GM20000 (cell line): ENCODE measurements around the gene SLC19A1.

Experiments
- DNase-seq: peaks from one replicate; pipeline ENCODE4 v3.0.0; 2012; ENCODE audit warnings: low spot score
- CTCF ChIP-seq: IDR thresholded peaks from 2 replicates; pipeline ENCODE4 v1.5.1; 2012; ENCODE audit warnings: mild to moderate bottlenecking, control low read depth; ENCODE audit errors: extremely low read depth, missing control alignments

The SLC19A1 gene

GRCh38 chr21:45525910-45526306 is 16.3 kb downstream of the SLC19A1 start:
- TF ChIP-seq CTCF: no peak
- DNase-seq: no peak

- TF ChIP-seq CTCF: no peak
- no peak for DNase-seq
Measured at GRCh38 chr21:45525153-45525909, 16.9 kb downstream of the SLC19A1 start.

GRCh38 chr21:45524756-45525152 is 17.5 kb downstream of the SLC19A1 start:
- TF ChIP-seq CTCF: no peak
- DNase-seq: no peak

GRCh38 chr21:45523411-45524101 is 18.7 kb downstream of the SLC19A1 start:
- no peak for DNase-seq
- no peak for TF ChIP-seq CTCF

- DNase-seq: no peak
- TF ChIP-seq CTCF: no peak
Measured at GRCh38 chr21:45522986-45523385, 19.3 kb downstream of the SLC19A1 start.

GRCh38 chr21:45522381-45522780 is 19.9 kb downstream of the SLC19A1 start:
- TF ChIP-seq CTCF: no peak
- no peak for DNase-seq

- no peak for DNase-seq
- TF ChIP-seq CTCF: no peak
Measured at GRCh38 chr21:45521241-45521640, 21.0 kb downstream of the SLC19A1 start.
